Smooth muscle cell (in vitro differentiated cells): ENCODE data around the gene TMED6. TPM values are rescaled to one million over a fixed set of nuclear protein-coding genes. Genes with fewer than 3 reads are reported as not detected.

Experiments
- DNase-seq: peaks from one replicate; lab custom pipeline; 2025; ENCODE audit not compliant: unreplicated experiment; lab: John Stamatoyannopoulos, UW
- H2AFZ ChIP-seq: fragments of 200-600 bp; sonication (generic); 2 replicates; pipeline ENCODE4 v1.6.0; 2016; ENCODE audit warnings: antibody characterized with exemption, low read depth, mild to moderate bottlenecking
- H3F3A ChIP-seq: fragments of 200-600 bp; sonication (generic); 2 replicates; pipeline ENCODE4 v1.6.0; 2017; ENCODE audit warnings: antibody characterized with exemption, low read depth
- H3K27ac ChIP-seq: fragments of 200-600 bp; sonication (generic); 2 replicates; pipeline ENCODE4 v1.5.1; 2016; ENCODE audit warnings: low read depth, mild to moderate bottlenecking
- H3K27me3 ChIP-seq: fragments of 200-600 bp; sonication (generic); 2 replicates; pipeline ENCODE4 v1.6.1; 2016; ENCODE audit warnings: low read depth, mild to moderate bottlenecking
- H3K36me3 ChIP-seq: fragments of 200-600 bp; sonication (generic); 2 replicates; pipeline ENCODE4 v1.5.1; 2016; ENCODE audit warnings: low read depth
- H3K4me1 ChIP-seq: fragments of 200-600 bp; sonication (generic); 2 replicates; pipeline ENCODE4 v1.5.1; 2016; ENCODE audit warnings: low read depth
- H3K4me2 ChIP-seq: fragments of 200-600 bp; sonication (generic); 2 replicates; pipeline ENCODE4 v1.6.0; 2016; ENCODE audit warnings: mild to moderate bottlenecking
- H3K4me3 ChIP-seq: fragments of 200-600 bp; sonication (generic); 2 replicates; pipeline ENCODE4 v1.5.1; 2016; ENCODE audit warnings: mild to moderate bottlenecking
- H3K79me2 ChIP-seq: fragments of 200-600 bp; sonication (generic); 2 replicates; pipeline ENCODE4 v1.6.0; 2016; ENCODE audit warnings: low read depth, mild to moderate bottlenecking
- H3K9ac ChIP-seq: fragments of 200-600 bp; sonication (generic); 2 replicates; pipeline ENCODE4 v1.6.0; 2016; ENCODE audit warnings: low read depth
- H3K9me3 ChIP-seq: fragments of 200-600 bp; sonication (generic); replicated peaks from 2 replicates; pipeline ENCODE4 v1.5.1; 2016; ENCODE audit warnings: low read depth
- H4K20me1 ChIP-seq: fragments of 200-600 bp; sonication (generic); 2 replicates; pipeline ENCODE4 v1.6.0; 2016; ENCODE audit warnings: low read depth
- WGBS: methylation state at CpG from one replicate; pipeline ENCODE4 v1.1.7; 2016; ENCODE audit warnings: low lambda C conversion rate; 5-methylcytosine and 5-hydroxymethylcytosine counted together
- polyA plus RNA-seq: library from polyadenylated mRNA; unstranded; fragments of >200 nt; fragmentation: Nextera tagmentation; extraction: Ambion mirVana; gene quantifications from 2 replicates; pipeline ENCODE4 v1.2.1, GENCODE V29; 2016
- total RNA-seq: library from RNA; depleted of rRNA; stranded (reverse); fragments of >200 nt; gene quantifications from 2 replicates; pipeline ENCODE4 v1.2.3, GENCODE V29; 2014
- TF ChIP-seq, protein P1 (sequence below): fragments of 200-600 bp; sonication (generic); IDR thresholded peaks from 2 replicates; pipeline ENCODE4 v1.5.1; 2017; ENCODE audit warnings: borderline replicate concordance, mild to moderate bottlenecking, antibody characterized with exemption; ENCODE audit not compliant: insufficient read depth, poor library complexity, severe bottlenecking

Gene TMED6
- total and polyA plus RNA-seq, 2 experiments from 2014 or later, result 0.23 to 0.27 TPM

DNA sequence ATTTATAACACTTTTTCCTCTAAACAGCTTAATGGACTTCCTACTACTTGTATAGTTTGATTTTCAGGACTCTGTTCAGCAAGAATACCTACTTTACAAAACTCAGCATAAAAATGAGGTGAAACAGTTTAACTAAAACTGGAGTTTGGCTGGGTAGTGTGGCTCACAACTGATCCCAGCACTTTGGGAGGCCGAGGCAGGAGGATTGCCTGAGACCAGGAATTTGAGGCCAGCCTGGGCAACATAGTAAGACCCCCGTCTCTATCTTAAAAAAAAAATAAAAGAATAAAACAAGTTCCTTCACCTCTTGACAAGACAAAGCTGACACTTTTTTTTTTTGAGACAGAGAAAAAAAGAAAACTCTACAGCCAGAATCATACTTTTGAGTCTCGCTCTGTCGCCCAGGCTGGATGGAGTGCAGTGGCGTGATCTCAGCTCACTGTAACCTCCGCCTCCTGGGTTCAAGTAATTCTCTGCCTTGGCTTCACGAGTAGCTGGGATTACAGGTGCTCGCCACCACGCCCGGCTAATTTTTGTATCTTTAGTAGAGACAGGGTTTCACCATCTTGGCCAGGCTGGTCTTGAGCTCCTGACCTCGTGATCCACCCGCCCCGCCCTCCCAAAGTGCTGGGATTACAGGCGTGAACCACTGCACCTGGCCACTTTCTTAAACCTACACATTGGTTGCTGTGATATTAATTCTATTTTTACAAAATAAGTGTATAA, 23.8 kb downstream of the TMED6 start:
- TF ChIP-seq, protein P1, sequence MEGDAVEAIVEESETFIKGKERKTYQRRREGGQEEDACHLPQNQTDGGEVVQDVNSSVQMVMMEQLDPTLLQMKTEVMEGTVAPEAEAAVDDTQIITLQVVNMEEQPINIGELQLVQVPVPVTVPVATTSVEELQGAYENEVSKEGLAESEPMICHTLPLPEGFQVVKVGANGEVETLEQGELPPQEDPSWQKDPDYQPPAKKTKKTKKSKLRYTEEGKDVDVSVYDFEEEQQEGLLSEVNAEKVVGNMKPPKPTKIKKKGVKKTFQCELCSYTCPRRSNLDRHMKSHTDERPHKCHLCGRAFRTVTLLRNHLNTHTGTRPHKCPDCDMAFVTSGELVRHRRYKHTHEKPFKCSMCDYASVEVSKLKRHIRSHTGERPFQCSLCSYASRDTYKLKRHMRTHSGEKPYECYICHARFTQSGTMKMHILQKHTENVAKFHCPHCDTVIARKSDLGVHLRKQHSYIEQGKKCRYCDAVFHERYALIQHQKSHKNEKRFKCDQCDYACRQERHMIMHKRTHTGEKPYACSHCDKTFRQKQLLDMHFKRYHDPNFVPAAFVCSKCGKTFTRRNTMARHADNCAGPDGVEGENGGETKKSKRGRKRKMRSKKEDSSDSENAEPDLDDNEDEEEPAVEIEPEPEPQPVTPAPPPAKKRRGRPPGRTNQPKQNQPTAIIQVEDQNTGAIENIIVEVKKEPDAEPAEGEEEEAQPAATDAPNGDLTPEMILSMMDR, result no peak
- H3K79me2 ChIP-seq, result peaks cover 42% of the 10 kb centered on the region
- peaks cover 3% of the 10 kb centered on the region for H3F3A ChIP-seq
- peaks cover 16% of the 10 kb centered on the region for H3K4me1 ChIP-seq
- no peak overlapping the region for H3K4me3 ChIP-seq
- H3K9ac ChIP-seq, result no peak overlapping the region
- H3K27me3 ChIP-seq, result no peaks in the 10 kb centered on the region
- H3K9me3 ChIP-seq, result no peaks in the 10 kb centered on the region
- no peak overlapping the region for H2AFZ ChIP-seq
- peak overlapping the region; percentile 19 for H3K27ac ChIP-seq
- 96% methylated on average over 14 of the region's 14 CpGs for WGBS
- no peaks in the 10 kb centered on the region for H3K36me3 ChIP-seq
- no peak overlapping the region for H3K4me2 ChIP-seq
- H4K20me1 ChIP-seq, result peaks cover 46% of the 10 kb centered on the region
- no peak for DNase-seq

GRCh38 chr16:69326172-69326873, 25.3 kb downstream of the TMED6 start:
- no peaks in the 10 kb centered on the region for H3K9me3 ChIP-seq
- H3K4me2 ChIP-seq, result no peak overlapping the region
- peaks cover 3% of the 10 kb centered on the region for H3F3A ChIP-seq
- H2AFZ ChIP-seq, result no peak overlapping the region
- no peaks in the 10 kb centered on the region for H3K36me3 ChIP-seq
- H3K27me3 ChIP-seq, result no peaks in the 10 kb centered on the region
- H3K4me1 ChIP-seq, result peaks cover 16% of the 10 kb centered on the region
- no peak overlapping the region for H3K27ac ChIP-seq
- H3K4me3 ChIP-seq, result no peak overlapping the region
- TF ChIP-seq, protein P1, result no peak
- H4K20me1 ChIP-seq, result peaks cover 57% of the 10 kb centered on the region
- peaks cover 47% of the 10 kb centered on the region for H3K79me2 ChIP-seq
- 88% methylated on average over 7 of the region's 7 CpGs for WGBS
- DNase-seq, result no peak
- no peak overlapping the region for H3K9ac ChIP-seq

- TF ChIP-seq, protein P1, result no peak
- Histone ChIP-seq H3K9ac (no peak overlapping the region), H3K9me3 (no peaks in the 10 kb centered on the region), H3F3A (peaks cover 3% of the 10 kb centered on the region), H4K20me1 (peaks cover 59% of the 10 kb centered on the region), H2AFZ (no peak overlapping the region), H3K27ac (no peak overlapping the region), H3K4me1 (peaks cover 16% of the 10 kb centered on the region), H3K36me3 (no peaks in the 10 kb centered on the region), H3K4me3 (no peak overlapping the region), H3K4me2 (no peak overlapping the region), H3K79me2 (peaks cover 47% of the 10 kb centered on the region), H3K27me3 (no peaks in the 10 kb centered on the region)
- no peak for DNase-seq
- 97% methylated on average over 6 of the region's 6 CpGs for WGBS
Measured at GRCh38 chr16:69325784-69326171, 25.8 kb downstream of the TMED6 start.
